ENCODE results near the gene ATF6. TPM values are rescaled to one million over a fixed set of nuclear protein-coding genes. Genes with fewer than 3 reads are reported as not detected.

ATF6 gene
- total RNA-seq, 2 experiments from 2014 or later = 16.9 to 17.3 TPM

GRCh38 chr1:161781995-161782394 is 15.9 kb downstream of the ATF6 start:
- DNase-seq (no peak), ATAC-seq (no peak)
- TF ChIP-seq, protein P1, sequence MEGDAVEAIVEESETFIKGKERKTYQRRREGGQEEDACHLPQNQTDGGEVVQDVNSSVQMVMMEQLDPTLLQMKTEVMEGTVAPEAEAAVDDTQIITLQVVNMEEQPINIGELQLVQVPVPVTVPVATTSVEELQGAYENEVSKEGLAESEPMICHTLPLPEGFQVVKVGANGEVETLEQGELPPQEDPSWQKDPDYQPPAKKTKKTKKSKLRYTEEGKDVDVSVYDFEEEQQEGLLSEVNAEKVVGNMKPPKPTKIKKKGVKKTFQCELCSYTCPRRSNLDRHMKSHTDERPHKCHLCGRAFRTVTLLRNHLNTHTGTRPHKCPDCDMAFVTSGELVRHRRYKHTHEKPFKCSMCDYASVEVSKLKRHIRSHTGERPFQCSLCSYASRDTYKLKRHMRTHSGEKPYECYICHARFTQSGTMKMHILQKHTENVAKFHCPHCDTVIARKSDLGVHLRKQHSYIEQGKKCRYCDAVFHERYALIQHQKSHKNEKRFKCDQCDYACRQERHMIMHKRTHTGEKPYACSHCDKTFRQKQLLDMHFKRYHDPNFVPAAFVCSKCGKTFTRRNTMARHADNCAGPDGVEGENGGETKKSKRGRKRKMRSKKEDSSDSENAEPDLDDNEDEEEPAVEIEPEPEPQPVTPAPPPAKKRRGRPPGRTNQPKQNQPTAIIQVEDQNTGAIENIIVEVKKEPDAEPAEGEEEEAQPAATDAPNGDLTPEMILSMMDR (IDR thresholded peaks at IDR 0.05) = no peak
- no peaks in the 10 kb centered on the region for H3K27me3 Mint-ChIP-seq
- intact Hi-C loops (cut with micrococcal nuclease) = no loop called here
- POLR2A ChIA-PET = no interaction called here
- H3K27ac Mint-ChIP-seq = no peak overlapping the region
- peaks cover 21% of the 10 kb centered on the region for H3K36me3 Mint-ChIP-seq (ENCODE audit: low read depth)
- CTCF ChIA-PET = interaction anchor here (1.0 to 1.4 kb wide), 2 partner anchors 10 to 255 kb away, joined by 4 read pairs; no protein-coding TSS in a partner anchor
- no peak overlapping the region for H3K4me3 Mint-ChIP-seq
- peaks cover 6% of the 10 kb centered on the region for H3K4me1 Mint-ChIP-seq (ENCODE audit: low read depth)
- H3K9me3 Mint-ChIP-seq = no peaks in the 10 kb centered on the region

GRCh38 chr1:161782886-161783285 is 16.8 kb downstream of the ATF6 start:
- Mint-ChIP-seq H3K27me3 (no peaks in the 10 kb centered on the region), H3K36me3 (ENCODE audit: low read depth) (peaks cover 24% of the 10 kb centered on the region), H3K9me3 (no peaks in the 10 kb centered on the region), H3K4me1 (ENCODE audit: low read depth) (peaks cover 6% of the 10 kb centered on the region), H3K27ac (no peak overlapping the region), H3K4me3 (no peak overlapping the region)
- ATAC-seq (peak; percentile 34), DNase-seq (no peak)
- ChIA-PET POLR2A (no interaction called here), CTCF (interaction anchor here (1.0 to 1.4 kb wide), 2 partner anchors 9 to 254 kb away, joined by 4 read pairs; no protein-coding TSS in a partner anchor)
- TF ChIP-seq, protein P1 (IDR thresholded peaks at IDR 0.05) = no peak
- intact Hi-C loops (cut with micrococcal nuclease) = no loop called here

DNA sequence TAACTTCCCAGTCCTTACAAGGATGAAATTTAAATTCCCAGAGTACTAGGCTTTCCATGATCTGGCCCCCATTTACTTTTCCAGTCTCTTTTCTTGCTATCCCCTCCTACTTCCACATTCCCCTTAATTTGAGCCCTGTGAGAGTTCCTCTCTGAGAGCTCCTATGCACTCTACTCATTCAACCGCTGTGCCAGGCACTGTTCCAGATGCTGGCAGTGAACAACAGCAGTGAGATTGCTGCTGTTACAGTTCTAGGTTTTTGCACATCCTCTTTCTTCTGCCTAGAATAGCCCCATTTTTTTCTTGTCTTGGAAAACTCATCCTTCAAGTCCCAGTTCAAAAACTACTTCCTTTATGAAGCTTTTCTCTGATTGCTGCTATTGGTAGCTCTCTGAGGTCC is 18.8 kb downstream of the ATF6 start:
- intact Hi-C loops (cut with micrococcal nuclease) = no loop called here
- no peak overlapping the region for H3K27ac Mint-ChIP-seq
- H3K4me3 Mint-ChIP-seq = no peak overlapping the region
- POLR2A ChIA-PET = interaction anchor here (0.6 kb wide), 1 partner anchor 8 kb away, joined by 3 read pairs; no protein-coding TSS in a partner anchor
- TF ChIP-seq, protein P1 (IDR thresholded peaks at IDR 0.05) = no peak
- H3K9me3 Mint-ChIP-seq = no peaks in the 10 kb centered on the region
- ATAC-seq = no peak
- no peak for DNase-seq
- H3K27me3 Mint-ChIP-seq = no peaks in the 10 kb centered on the region
- H3K36me3 Mint-ChIP-seq (ENCODE audit: low read depth) = peaks cover 19% of the 10 kb centered on the region
- H3K4me1 Mint-ChIP-seq (ENCODE audit: low read depth) = peaks cover 3% of the 10 kb centered on the region
- CTCF ChIA-PET = interaction anchor here (0.9 to 2.2 kb wide), 3 partner anchors 8 to 253 kb away, joined by 3 to 8 read pairs (median 4); no protein-coding TSS in a partner anchor

DNA sequence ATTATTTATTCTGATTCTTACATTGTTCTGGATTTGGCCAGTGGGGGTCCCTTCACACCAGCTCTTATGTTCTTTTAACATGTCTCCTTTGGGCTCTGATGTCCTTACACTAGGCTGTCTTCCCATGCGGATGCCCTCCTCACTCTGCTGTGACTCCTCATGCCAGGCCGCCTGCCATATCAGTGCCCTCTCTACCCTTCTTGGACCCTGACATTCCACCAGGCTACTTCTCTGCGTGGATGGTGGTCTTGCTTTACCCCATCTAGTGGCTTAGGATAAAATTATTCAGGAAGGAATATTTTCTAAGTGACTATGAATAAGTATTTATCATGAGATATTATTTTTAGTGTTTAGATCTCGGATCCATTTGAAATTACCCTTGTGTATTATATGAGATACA is 21.2 kb downstream of the ATF6 start:
- intact Hi-C loops (cut with micrococcal nuclease) = no loop called here
- no peak for DNase-seq
- H3K4me3 Mint-ChIP-seq = no peak overlapping the region
- ChIA-PET CTCF (no interaction called here), POLR2A (no interaction called here)
- no peak overlapping the region for H3K27ac Mint-ChIP-seq
- H3K36me3 Mint-ChIP-seq (ENCODE audit: low read depth) = peaks cover 27% of the 10 kb centered on the region
- H3K4me1 Mint-ChIP-seq (ENCODE audit: low read depth) = peaks cover 2% of the 10 kb centered on the region
- TF ChIP-seq, protein P1 (IDR thresholded peaks at IDR 0.05) = no peak
- H3K9me3 Mint-ChIP-seq = no peaks in the 10 kb centered on the region
- H3K27me3 Mint-ChIP-seq = no peaks in the 10 kb centered on the region
- ATAC-seq = no peak

DNA sequence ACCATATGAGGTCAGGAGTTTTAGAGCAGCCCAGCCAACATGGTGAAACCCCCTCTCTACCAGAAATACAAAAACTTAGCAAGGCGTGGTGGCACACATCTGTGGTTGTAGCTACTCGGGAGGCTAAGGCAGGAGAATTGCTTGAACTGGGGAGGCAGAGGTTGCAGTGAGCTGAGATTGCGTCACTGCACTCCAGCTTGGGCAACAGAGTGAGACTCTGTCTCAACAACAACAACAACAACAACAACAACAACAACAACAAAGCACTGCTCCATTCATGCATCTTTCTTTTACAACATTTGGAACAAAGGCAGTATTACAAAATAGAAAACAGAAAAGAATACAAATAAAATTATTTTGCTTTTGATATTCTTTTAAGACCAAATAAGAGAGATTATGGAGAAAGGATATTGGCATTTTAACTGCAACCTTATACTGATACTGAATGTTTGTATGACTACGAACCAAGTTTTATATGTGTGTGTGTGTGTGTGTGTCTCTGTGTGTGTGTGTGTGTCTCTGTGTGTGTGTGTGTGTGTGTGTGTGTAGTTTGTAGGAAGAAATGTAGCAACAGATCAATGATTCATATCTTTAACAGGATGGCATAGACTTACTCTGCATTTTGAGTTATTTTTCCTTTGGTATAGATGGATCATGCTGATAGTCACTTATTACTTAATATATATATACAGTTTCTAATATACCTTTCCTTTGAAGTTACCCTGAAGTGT is 24.6 kb downstream of the ATF6 start:
- no peaks in the 10 kb centered on the region for H3K9me3 Mint-ChIP-seq
- intact Hi-C loops (cut with micrococcal nuclease) = loop anchor here (5.0 kb wide), 1 partner anchor 247 kb away; no protein-coding TSS in a partner anchor
- POLR2A ChIA-PET = no interaction called here
- DNase-seq (no peak), ATAC-seq (no peak)
- H3K27ac Mint-ChIP-seq = no peak overlapping the region
- peaks cover 42% of the 10 kb centered on the region for H3K36me3 Mint-ChIP-seq (ENCODE audit: low read depth)
- no peak overlapping the region for H3K4me3 Mint-ChIP-seq
- CTCF ChIA-PET = interaction anchor here (1.8 to 8.3 kb wide), 3 partner anchors 35 to 246 kb away, joined by 8 to 166 read pairs (median 19); partner anchors contain the start of gene OLFML2B
- H3K27me3 Mint-ChIP-seq = no peaks in the 10 kb centered on the region
- TF ChIP-seq, protein P1 (IDR thresholded peaks at IDR 0.05) = no peak
- H3K4me1 Mint-ChIP-seq (ENCODE audit: low read depth) = peaks cover 5% of the 10 kb centered on the region
